ENCODE results near the gene RYK. TPM values are rescaled to one million over a fixed set of nuclear protein-coding genes. Genes with fewer than 3 reads are reported as not detected.

Gene RYK
- total RNA-seq, 1 experiment from 2014 or later, result 91.7 TPM

DNA sequence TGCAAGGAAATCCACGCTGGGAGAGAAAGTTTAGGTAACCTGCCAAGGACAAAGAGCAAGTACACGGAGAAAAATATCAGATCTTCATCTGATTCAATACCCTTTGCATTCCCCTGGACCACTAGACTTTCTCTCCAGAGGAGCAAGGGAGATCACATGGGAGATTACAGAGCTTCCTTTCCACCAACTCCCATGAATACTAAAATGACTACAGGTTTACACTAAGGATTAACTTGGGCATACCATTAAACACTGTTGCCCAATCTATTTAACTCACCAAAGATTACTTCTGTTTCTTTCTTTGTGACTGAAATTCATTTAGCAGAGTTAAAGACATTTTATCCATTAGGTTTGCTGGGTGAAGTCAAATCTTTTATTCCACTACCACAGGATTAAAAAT, 71.2 kb downstream of the RYK start:
- Histone ChIP-seq H3K4me3 (no peak overlapping the region), H3K4me1 (no peaks in the 10 kb centered on the region), H3K36me3 (peaks cover 55% of the 10 kb centered on the region), H3K27me3 (no peaks in the 10 kb centered on the region), H3K9me3 (replicated peaks) (no peaks in the 10 kb centered on the region), H3K27ac (no peak overlapping the region)
- DNase-seq, result no peak

DNA sequence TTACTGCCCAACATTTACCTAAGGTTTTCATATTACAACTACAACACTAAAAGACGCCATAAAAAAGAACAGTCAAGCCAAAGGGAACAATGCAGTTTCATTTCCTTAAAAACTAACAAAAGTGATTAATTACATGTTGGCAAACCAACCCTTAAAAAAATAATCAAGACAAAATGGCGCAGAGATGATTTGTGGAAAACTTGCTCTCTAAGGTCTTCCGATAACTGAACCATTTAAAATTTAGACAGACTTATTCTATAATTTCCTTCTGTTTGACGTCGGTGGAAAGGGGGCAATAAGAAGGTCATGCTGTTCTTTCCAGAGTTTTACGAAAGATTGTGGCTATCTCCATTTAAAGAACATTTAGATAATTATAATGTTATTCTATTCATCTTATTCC, 87.6 kb downstream of the RYK start:
- DNase-seq, result no peak
- no peak overlapping the region for H3K27ac ChIP-seq
- H3K27me3 ChIP-seq, result no peaks in the 10 kb centered on the region
- no peaks in the 10 kb centered on the region for H3K4me1 ChIP-seq
- peaks cover 40% of the 10 kb centered on the region for H3K36me3 ChIP-seq
- H3K4me3 ChIP-seq, result no peak overlapping the region
- no peaks in the 10 kb centered on the region for H3K9me3 ChIP-seq (replicated peaks)

DNA sequence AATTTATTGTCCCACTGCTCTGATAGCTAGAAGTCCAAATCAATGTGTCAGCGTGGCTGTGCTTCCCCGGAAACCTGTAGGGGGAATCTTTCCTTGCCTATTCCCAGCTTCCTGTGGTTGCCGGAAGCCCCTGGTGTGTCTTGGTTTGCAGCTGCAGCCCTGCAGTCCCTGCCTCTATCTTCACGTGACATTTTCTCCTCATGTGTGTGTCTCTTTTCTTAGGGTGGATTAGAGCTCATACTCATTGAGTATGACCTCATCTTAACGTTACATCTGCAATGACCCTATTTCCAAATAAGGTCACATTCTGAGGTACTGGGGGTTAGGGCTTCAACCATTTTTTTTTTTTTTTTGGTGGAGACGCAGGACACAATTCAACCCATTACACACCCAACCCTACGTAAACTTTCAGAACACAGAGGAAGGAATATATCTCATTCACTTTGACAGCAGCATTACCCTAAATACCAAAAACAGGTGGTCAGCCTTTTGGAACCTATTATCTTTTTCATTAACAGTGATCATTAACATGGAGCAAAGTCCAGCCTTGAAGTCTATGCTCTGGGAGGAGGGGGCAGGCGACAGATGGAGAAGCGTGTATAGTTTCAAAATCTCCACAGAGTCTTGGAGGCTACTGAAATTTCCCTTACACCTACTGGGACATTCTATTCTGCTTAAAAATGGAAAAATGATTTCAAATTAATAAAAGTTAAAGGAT, 88.6 kb downstream of the RYK start:
- no peaks in the 10 kb centered on the region for H3K4me1 ChIP-seq
- no peak overlapping the region for H3K4me3 ChIP-seq
- no peaks in the 10 kb centered on the region for H3K9me3 ChIP-seq (replicated peaks)
- no peak for DNase-seq
- peaks cover 46% of the 10 kb centered on the region for H3K36me3 ChIP-seq
- H3K27ac ChIP-seq, result no peak overlapping the region
- H3K27me3 ChIP-seq, result no peaks in the 10 kb centered on the region

DNA sequence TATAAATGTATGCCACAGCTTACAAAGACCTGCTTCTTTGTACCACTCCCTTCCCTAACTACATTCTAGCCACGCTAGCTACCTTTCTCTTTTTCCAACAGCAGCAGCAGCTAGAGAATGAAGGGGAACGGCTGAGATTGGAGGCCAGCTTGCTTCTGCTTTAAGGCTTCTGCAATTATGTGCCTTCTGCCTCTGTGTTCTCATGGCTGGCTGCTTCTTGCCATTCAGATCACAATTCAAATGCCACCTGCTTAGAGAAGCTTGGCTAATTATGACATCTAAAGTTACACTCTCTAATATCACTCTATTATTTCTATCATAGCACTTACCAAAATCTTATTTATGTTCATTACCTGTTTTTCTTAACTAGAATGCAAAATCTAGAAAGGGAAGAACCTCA, 95.2 kb downstream of the RYK start:
- Histone ChIP-seq H3K36me3 (peaks cover 38% of the 10 kb centered on the region), H3K4me3 (no peak overlapping the region), H3K4me1 (no peaks in the 10 kb centered on the region), H3K27me3 (no peaks in the 10 kb centered on the region), H3K9me3 (replicated peaks) (no peaks in the 10 kb centered on the region), H3K27ac (no peak overlapping the region)
- DNase-seq, result no peak

DNA sequence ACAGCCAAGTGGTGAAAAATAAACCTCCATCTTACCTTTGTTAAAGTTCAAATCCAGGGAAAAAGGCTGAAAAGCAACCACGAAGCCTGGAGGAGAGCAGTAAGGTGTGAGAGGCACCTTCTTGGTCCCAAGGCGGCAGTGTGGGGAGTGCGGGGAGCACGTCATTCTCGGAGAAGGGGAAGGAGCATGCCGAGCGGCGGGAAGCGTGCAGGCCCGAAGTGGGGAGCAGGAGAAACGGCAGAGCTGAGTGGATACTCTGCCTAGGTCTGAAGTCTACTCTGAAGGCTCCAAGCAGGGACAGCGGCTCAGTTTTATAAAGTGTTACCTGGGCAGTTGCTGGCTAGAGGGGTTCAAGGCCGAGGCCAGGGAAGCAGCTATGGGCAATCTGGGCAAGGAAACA, 96.9 kb downstream of the RYK start:
- Histone ChIP-seq H3K4me1 (no peaks in the 10 kb centered on the region), H3K27me3 (no peaks in the 10 kb centered on the region), H3K4me3 (no peak overlapping the region), H3K27ac (no peak overlapping the region), H3K9me3 (replicated peaks) (no peaks in the 10 kb centered on the region), H3K36me3 (peaks cover 27% of the 10 kb centered on the region; the same call in 1 of the 2 replicates)
- DNase-seq, result no peak

DNA sequence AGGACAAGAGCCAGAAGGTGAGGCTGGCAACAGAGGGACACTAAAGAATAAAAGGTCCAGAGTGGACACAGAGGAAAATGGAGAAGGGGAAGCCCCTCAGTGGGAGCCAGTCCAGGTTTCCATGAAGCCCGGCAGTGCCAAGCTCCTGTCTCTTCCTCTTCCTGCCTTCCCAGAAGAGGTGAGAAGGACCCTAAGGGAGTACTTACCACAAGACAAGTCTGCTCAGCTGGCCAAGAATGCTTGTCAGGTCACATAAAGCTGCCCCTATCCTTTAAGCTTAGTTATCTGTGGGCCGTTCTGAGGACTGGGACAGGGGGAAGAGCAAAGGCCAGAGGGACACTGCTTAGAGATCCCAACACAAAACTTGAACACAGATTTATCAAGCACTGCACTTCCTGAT, 100.2 kb downstream of the RYK start:
- H3K4me3 ChIP-seq, result no peak overlapping the region
- no peak for DNase-seq
- no peaks in the 10 kb centered on the region for H3K4me1 ChIP-seq
- no peaks in the 10 kb centered on the region for H3K9me3 ChIP-seq (replicated peaks)
- H3K36me3 ChIP-seq, result peaks cover 12% of the 10 kb centered on the region; the same call in 1 of the 2 replicates
- no peak overlapping the region for H3K27ac ChIP-seq
- no peaks in the 10 kb centered on the region for H3K27me3 ChIP-seq

DNA sequence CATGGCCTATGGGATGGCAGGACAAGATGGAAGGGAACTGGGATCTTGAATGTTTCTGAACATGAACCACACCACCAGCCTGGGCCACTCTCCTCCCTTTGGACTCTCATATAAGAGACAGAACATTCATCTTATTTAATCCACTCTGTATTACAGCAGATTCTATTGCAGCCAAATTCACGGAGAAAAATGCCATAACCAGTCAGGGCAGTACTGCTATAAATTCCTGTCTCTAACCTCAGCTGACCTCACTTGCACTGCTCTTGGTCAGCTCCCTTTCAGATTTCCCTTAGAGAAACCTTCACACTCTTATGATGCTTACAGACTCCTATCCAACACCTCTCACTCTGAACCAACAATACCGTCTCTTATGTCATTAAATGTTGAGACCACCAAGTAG, 101.4 kb downstream of the RYK start:
- H3K4me1 ChIP-seq, result peaks cover 10% of the 10 kb centered on the region; the same call in 1 of the 2 replicates
- H3K27me3 ChIP-seq, result no peaks in the 10 kb centered on the region
- H3K36me3 ChIP-seq, result peaks cover 10% of the 10 kb centered on the region; the same call in 1 of the 2 replicates
- no peak overlapping the region for H3K4me3 ChIP-seq
- DNase-seq, result no peak
- no peak overlapping the region for H3K27ac ChIP-seq
- no peaks in the 10 kb centered on the region for H3K9me3 ChIP-seq (replicated peaks)

DNA sequence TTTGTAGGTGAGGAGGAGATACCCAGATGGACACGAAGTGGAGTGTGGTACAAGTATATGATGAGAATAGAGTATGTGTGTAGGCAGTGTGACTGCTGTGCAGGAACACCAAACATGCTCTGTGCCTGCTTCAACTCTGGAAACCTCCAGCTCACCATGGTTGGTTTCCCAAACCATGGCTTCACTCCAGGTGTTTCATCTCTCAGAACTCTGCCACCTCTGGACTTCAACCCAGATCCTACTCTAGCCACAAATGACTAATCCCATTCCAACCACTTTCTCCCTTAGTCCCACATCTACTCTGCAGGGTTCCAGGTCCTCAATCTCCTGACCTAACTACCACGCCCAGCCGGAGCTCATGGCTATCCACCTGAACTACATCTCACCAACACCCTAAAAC, 102.1 kb downstream of the RYK start:
- H3K27me3 ChIP-seq, result no peaks in the 10 kb centered on the region
- no peak for DNase-seq

DNA sequence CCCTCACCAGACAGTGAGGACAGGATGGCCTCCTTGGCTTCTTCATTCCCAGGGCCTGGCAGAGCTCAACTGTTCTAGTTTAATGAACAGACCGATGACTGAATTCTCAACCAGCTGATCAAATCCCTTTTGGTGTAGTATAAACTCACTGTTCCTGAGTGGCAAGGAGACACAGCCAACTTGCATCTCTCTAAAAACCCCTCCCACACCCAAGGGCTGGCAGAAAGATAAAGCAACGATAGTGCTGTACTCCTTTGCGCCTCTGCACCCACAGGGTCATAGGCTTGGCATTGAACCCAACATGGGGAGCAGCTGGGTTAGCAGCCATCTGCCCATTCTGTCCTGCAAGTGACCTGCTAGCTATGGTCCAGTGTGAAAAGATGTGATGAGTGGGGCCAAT, 103.2 kb downstream of the RYK start:
- no peak for DNase-seq
- no peaks in the 10 kb centered on the region for H3K27me3 ChIP-seq
- peaks cover 13% of the 10 kb centered on the region; the same call in 1 of the 2 replicates for H3K4me1 ChIP-seq
- no peaks in the 10 kb centered on the region for H3K9me3 ChIP-seq (replicated peaks)
- H3K27ac ChIP-seq, result no peak overlapping the region
- peaks cover 9% of the 10 kb centered on the region; the same call in 1 of the 2 replicates for H3K36me3 ChIP-seq
- H3K4me3 ChIP-seq, result no peak overlapping the region

More for the DNA sequence above, 102.1 kb downstream of the RYK start:
- H3K4me1 ChIP-seq, result peaks cover 13% of the 10 kb centered on the region; the same call in 1 of the 2 replicates
- H3K27ac ChIP-seq, result no peak overlapping the region
- H3K36me3 ChIP-seq, result peaks cover 10% of the 10 kb centered on the region; the same call in 1 of the 2 replicates
- no peaks in the 10 kb centered on the region for H3K9me3 ChIP-seq (replicated peaks)
- no peak overlapping the region for H3K4me3 ChIP-seq

DNA sequence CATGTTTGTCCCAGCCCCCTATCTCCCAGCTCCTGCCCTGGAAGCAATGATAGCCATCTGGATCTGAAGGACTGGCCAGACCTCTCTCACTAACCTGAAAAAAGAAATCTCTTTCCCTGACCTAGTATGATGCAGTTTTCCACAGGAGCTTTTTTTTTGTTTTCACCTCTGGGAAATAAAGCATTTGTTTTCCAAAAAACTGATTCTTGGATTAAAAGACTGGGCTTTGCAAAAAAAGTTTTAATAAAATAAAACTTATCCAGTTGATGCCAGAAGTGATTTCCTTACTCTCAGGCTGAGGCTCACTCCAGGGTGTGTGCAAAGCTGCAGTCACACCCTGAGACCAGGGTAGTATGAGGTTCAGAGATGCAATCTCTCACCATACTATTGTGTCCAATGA, 104.0 kb downstream of the RYK start:
- Histone ChIP-seq H3K4me1 (peaks cover 13% of the 10 kb centered on the region; the same call in 1 of the 2 replicates), H3K36me3 (0 out of 2 replicates have a peak, but pooled peaks cover 3% of the 10 kb centered on the region), H3K4me3 (no peak overlapping the region)

DNA sequence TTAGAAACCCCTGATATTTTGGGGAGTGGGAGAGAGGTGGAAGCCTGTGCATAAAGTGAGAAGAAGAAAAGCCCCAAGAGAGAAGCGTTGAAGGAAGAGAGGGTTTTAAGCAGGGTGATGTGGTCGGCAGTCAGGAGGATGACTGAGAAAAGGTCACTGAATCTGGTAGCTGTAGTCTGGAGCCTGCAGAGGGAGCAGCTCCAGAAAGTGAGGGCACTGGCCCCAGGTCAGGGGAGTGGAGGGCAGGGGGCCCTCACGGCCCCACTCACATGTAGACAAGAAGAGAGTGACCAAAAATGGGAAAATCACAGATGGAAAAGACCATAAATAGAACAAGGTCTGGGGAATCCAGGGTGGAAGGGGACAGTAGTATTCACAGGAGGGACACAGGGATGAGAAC, 105.5 kb downstream of the RYK start:
- Histone ChIP-seq H3K4me1 (peaks cover 13% of the 10 kb centered on the region; the same call in 1 of the 2 replicates), H3K4me3 (no peak overlapping the region), H3K9me3 (replicated peaks) (no peaks in the 10 kb centered on the region), H3K27ac (no peak overlapping the region), H3K27me3 (no peaks in the 10 kb centered on the region), H3K36me3 (no peaks in the 10 kb centered on the region)
- DNase-seq, result peak in 1 of 2 experiments; percentile 15

More for the DNA sequence above, 104.0 kb downstream of the RYK start:
- H3K27ac ChIP-seq, result no peak overlapping the region
- DNase-seq, result no peak
- no peaks in the 10 kb centered on the region for H3K9me3 ChIP-seq (replicated peaks)
- no peaks in the 10 kb centered on the region for H3K27me3 ChIP-seq

DNA sequence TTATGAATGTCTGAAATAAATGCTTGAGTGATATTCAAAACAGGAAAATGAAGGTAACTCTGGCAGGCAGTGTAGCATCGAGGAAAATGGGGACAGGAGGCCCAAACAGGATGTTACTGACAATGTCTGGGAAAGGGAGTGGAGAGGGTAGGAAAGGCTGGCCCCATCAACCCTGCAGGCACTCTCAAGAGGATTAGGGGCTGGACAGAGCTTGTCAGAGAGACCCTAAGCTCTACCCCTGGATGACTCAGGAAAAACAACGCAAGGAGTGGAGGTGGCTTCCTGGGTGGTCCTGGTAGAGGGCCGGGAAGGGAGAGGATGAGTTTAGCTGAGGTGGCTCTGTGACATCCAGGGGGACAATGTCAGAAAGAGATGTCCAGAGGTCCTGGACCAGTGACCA, 106.0 kb downstream of the RYK start:
- no peaks in the 10 kb centered on the region for H3K27me3 ChIP-seq
- no peaks in the 10 kb centered on the region for H3K36me3 ChIP-seq
- peaks cover 13% of the 10 kb centered on the region; the same call in 1 of the 2 replicates for H3K4me1 ChIP-seq
- DNase-seq, result peak; percentile 53 to 65
- H3K4me3 ChIP-seq, result no peak overlapping the region
- no peaks in the 10 kb centered on the region for H3K9me3 ChIP-seq (replicated peaks)
- H3K27ac ChIP-seq, result no peak overlapping the region

DNA sequence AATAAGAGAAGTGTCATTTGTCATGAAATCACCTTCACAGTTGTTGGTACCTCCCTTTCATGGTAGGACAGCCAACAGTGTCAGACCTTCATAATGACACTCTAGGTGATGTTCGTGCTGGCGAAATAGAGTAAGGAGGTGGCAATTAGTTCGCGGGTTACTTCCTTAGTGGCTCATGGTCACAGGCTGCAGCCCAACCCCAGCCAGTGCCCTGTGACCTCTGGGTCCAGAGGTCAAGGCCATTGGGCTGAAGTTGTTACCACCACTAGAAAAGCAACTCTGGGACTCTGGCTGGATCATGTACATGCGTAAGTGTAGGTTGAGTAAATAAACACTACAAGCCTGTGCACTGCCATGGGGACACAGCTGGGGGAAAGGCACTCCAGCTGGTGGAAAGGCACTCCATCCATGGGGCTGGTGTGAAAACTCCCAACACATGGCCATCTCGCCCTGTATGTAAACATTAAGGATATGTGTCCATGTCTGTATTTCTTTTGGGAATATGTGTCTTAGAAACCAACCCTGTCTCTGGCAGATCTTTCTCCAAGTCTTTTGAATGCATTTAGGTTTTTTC, 106.7 kb downstream of the RYK start:
- Histone ChIP-seq H3K27ac (no peak overlapping the region), H3K36me3 (no peaks in the 10 kb centered on the region), H3K9me3 (replicated peaks) (no peaks in the 10 kb centered on the region; the same call in 1 of the 2 replicates), H3K4me3 (no peak overlapping the region), H3K4me1 (peaks cover 13% of the 10 kb centered on the region; the same call in 1 of the 2 replicates), H3K27me3 (no peaks in the 10 kb centered on the region)
- peak in 1 of 2 experiments; percentile 21 for DNase-seq

DNA sequence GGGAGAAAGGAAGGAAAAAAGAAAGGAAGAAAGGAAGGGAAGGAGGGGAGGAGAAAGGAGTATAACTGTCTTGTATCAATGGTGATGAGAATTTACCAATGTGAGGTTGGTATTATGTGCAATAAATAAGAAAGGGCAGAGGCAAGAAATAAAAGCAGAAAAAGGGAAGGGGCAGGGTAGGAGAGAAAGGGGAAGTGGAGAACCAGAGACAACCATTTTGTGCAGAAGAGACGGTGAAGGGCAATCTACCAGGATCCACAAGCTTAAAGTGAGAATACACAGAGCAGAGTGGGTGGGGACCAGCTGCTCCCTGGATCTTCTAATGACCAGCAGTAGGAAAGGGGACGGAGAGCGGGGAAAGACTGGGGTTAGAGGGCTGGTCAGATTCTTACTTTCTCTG, 114.1 kb downstream of the RYK start:
- Histone ChIP-seq H3K9me3 (replicated peaks) (peaks cover 2% of the 10 kb centered on the region; the same call in 1 of the 2 replicates), H3K36me3 (no peaks in the 10 kb centered on the region), H3K4me3 (no peak overlapping the region), H3K4me1 (no peaks in the 10 kb centered on the region), H3K27me3 (no peaks in the 10 kb centered on the region), H3K27ac (no peak overlapping the region)
- DNase-seq, result no peak

DNA sequence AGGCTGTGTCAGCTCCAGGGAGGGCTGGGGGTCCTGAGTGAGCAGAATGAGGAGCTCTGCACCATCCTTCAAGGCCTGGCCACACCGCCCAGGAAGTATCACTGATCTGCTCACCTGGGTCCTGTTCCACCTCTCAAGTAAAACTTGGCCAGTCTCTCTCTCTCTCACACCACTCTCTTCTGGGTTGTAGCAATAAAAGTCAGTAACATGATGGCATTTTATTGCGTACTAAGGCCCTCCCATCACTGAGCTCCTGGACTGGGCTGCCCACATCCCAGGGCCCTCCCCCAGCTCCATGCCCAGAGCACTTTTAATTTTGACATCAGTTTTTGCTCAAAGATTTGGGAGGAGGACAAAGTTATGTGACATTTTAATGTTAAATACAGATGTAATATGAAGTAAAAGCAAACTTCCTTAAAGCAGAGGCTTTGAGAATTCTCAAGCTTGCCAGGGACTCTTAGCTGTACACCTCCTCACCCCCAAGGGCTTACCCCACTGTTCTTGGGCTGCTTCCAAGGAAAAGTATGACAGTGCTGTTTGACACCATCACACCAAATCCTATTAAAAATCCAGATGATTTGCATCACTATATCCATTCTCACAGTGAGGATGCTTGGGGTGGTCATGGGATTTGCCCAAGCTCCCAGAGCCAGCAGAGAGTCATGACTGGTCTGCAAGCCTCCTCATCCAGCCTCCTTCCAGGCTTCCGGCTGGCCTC, 115.8 kb downstream of the RYK start:
- DNase-seq, result no peak
- Histone ChIP-seq H3K36me3 (no peaks in the 10 kb centered on the region), H3K27ac (no peak overlapping the region), H3K9me3 (replicated peaks) (peaks cover 6% of the 10 kb centered on the region; the same call in 1 of the 2 replicates), H3K4me1 (no peaks in the 10 kb centered on the region), H3K27me3 (no peaks in the 10 kb centered on the region), H3K4me3 (no peak overlapping the region)

Data from SJCRH30 (cell line).